Thoracic aorta (tissue), 2 donors: ENCODE measurements around the gene PDZRN4. TPM values are rescaled to one million over a fixed set of nuclear protein-coding genes. Genes with fewer than 3 reads are reported as not detected.

Experiments
- ATAC-seq: fragments of 150-250 bp; one replicate; pipeline ENCODE4 v1.8.0; 2017; ENCODE audit warnings: low read depth; ENCODE audit not compliant: insufficient number of reproducible peaks, low FRiP score
- DNase-seq: peaks from one replicate; pipeline ENCODE4 v3.0.0-alpha.2; 2020; ENCODE audit warnings: low spot score
- H3K27ac ChIP-seq, 2 donors: fragments of 200-600 bp; sonication (generic); 1 replicate in 1 of 2; 2 replicates in 1 of 2; pipeline ENCODE4 v1.5.1; 2016; ENCODE audit warnings: mild to moderate bottlenecking in 2 of 2, moderate library complexity in 2 of 2
- H3K27me3 ChIP-seq: fragments of 200-600 bp; sonication (generic); replicated peaks from 2 replicates; pipeline ENCODE4 v1.6.0; 2016; ENCODE audit warnings: mild to moderate bottlenecking; ENCODE audit not compliant: insufficient read depth
- H3K36me3 ChIP-seq: fragments of 200-600 bp; sonication (generic); one replicate; pipeline ENCODE4 v1.5.1; 2016
- H3K4me1 ChIP-seq, 2 donors: fragments of 200-600 bp; sonication (generic); 1 replicate in 1 of 2; 2 replicates in 1 of 2; pipeline versions ENCODE4 v1.5.1 to v1.6.0; 2016; ENCODE audit warnings: low read depth in 2 of 2, mild to moderate bottlenecking in 1 of 2; ENCODE audit not compliant: control insufficient read depth in 1 of 2
- H3K4me3 ChIP-seq: fragments of 200-600 bp; sonication (generic); 2 replicates; pipeline ENCODE4 v1.5.1; 2016; ENCODE audit warnings: mild to moderate bottlenecking
- H3K9me3 ChIP-seq: fragments of 200-600 bp; sonication (generic); 2 replicates; pipeline ENCODE4 v1.5.1; 2016
- CTCF ChIP-seq: fragments of 200-600 bp; sonication (generic); IDR thresholded peaks from one replicate; pipeline ENCODE4 v1.5.1; 2019; ENCODE audit warnings: antibody characterized with exemption
- total RNA-seq, 2 donors: library from RNA; depleted of rRNA; stranded (reverse); fragments of >200 nt; gene quantifications; one replicate each; pipeline versions ENCODE4 v1.1.0 to v1.2.3, GENCODE V29; 2016

The PDZRN4 gene
- total RNA-seq, 2 donors from 2014 or later, result 6.1 to 12.5 TPM

- no peak for TF ChIP-seq CTCF
- ATAC-seq (no peak), DNase-seq (no peak)
- Histone ChIP-seq H3K4me1 (no peaks in the 10 kb centered on the region), H3K27me3 (no peaks in the 10 kb centered on the region), H3K9me3 (no peaks in the 10 kb centered on the region), H3K36me3 (no peaks in the 10 kb centered on the region), H3K4me3 (no peak overlapping the region), H3K27ac (no peak overlapping the region)
These were observed 214.7 kb downstream of the PDZRN4 start for GRCh38 chr12:41402801-41403200.

DNA sequence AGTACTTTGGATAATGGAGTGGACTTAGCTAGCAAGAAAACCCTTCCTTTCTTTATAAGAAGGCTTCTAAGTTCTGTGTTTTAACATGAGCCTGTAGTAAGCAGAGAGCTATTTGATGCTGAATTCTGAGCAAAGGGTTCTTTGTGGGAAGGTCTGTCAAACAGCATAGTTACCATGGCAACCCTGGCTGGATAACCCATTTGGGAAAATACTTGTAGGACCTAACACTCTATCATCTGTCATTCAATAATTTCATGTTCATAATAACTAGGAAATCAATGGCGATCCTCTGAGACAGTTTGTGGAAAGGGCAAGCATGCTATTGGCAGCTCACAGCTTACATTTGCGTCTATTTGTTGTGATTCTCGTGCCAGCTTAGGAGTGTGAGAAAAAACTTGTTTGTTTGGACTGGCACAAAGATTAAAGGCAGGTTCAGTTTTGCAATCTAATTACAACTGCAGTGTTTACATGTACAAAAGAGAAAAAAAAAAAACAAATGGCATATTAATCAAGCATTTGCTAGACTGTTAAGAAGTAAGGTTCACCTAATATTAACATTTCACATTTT lies 219.2 kb downstream of the PDZRN4 start:
- Histone ChIP-seq H3K27ac (no peak overlapping the region), H3K27me3 (no peaks in the 10 kb centered on the region), H3K36me3 (no peaks in the 10 kb centered on the region), H3K4me3 (no peak overlapping the region), H3K9me3 (no peaks in the 10 kb centered on the region), H3K4me1 (no peaks in the 10 kb centered on the region)
- DNase-seq (no peak), ATAC-seq (no peak)
- no peak for TF ChIP-seq CTCF

DNA sequence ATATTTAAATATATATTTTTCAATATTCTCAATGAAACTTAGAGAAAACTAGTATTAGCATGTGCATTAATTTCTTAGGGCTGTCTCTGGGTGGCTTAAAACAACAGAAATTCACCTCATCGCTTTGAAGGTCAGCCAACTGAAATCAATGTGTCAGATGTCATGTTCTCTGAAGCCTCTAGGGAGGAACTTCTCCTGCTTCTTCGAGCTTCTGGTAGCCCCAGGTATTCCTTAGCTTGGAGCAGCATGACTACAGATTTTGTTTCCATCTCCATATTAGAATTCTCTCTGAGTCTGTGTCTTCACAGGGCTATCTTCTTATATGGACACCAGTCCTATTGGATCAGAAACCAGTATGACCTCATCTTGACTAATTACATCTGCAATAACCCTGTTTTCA lies 221.5 kb downstream of the PDZRN4 start:
- H3K27ac ChIP-seq, result no peak overlapping the region
- no peak overlapping the region for H3K4me3 ChIP-seq
- no peaks in the 10 kb centered on the region for H3K4me1 ChIP-seq
- TF ChIP-seq CTCF, result no peak
- H3K27me3 ChIP-seq, result no peaks in the 10 kb centered on the region
- no peak for ATAC-seq
- no peak for DNase-seq
- H3K9me3 ChIP-seq, result peaks cover 3% of the 10 kb centered on the region
- no peaks in the 10 kb centered on the region for H3K36me3 ChIP-seq

DNA sequence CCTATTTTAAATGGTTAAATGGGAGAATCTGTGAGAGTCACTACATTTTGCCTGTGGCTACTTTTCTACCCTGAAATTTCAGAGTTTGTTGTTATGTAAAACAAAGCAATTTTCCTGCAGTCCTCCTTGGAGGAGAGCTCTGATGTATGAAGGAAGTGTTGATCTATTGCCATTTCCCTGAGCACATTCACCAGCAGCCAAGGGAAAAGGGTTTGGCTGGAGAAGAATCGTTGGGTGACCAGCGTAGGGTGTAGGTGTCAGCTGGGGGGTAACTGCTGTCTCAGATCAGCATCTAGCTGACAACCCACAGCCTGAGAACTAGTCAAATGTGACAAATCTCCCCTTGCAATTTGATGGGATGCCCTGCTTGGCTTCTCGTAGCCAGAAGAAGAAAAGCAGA lies 230.5 kb downstream of the PDZRN4 start:
- no peak for TF ChIP-seq CTCF
- DNase-seq, result no peak
- Histone ChIP-seq H3K9me3 (peaks cover 3% of the 10 kb centered on the region), H3K36me3 (no peaks in the 10 kb centered on the region), H3K4me3 (no peak overlapping the region), H3K27ac (no peak overlapping the region), H3K4me1 (no peaks in the 10 kb centered on the region), H3K27me3 (no peaks in the 10 kb centered on the region)
- no peak for ATAC-seq

DNA sequence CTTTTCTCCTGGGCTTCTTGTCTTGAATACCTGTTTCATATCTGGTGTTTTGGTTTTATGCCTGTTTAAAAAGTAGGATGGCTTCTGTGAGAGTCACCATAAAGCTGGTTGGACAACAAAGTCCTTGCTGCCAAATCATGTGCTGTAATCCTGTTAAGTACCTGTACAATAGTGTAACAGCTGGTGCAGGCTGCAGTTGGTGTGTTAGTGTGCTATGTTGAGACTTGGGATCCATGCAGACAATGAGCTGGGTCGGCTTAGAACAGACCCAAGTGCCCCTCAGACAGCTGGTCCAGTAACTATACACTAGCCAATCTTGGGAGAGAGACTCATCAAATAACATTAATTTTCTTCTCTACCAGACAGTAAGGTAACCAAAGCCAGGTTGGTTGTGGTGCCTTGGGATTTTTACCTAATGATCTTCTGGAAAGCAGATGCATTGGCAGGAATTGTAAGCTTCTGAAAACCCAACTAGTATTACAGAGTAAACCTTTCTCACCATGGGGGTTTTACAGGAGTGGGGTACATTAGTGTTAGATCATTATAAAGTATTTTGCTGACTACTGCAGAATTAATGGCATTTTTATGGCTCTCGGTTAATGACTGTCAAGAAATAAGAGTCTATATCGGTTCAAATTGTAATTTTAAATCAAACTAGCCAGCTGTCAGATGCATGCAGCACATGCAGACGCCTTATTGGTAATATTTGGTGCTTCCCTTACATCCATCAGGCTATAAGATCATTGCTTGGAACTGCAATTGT lies 231.2 kb downstream of the PDZRN4 start:
- H3K27ac ChIP-seq, result no peak overlapping the region
- H3K4me3 ChIP-seq, result no peak overlapping the region
- H3K4me1 ChIP-seq, result no peaks in the 10 kb centered on the region
- no peak for TF ChIP-seq CTCF
- H3K9me3 ChIP-seq, result no peaks in the 10 kb centered on the region
- DNase-seq (no peak), ATAC-seq (no peak)
- no peaks in the 10 kb centered on the region for H3K27me3 ChIP-seq
- no peaks in the 10 kb centered on the region for H3K36me3 ChIP-seq
